Aorta (tissue), 5 donors: ENCODE data around the gene DHTKD1. TPM values are rescaled to one million over a fixed set of nuclear protein-coding genes. Genes with fewer than 3 reads are reported as not detected.
"Not testable (repeated sequence)": the region's sequence is repeated elsewhere in the genome, so short reads cannot be mapped to it uniquely, and the experiment has no call there.

Source experiments
- ATAC-seq: fragments of 200-7000 bp; cut with Tn5 transposase; one replicate; pipeline ENCODE4 v1.9.1; 2022; ENCODE audit warnings: moderate library complexity; ENCODE audit not compliant: low FRiP score
- DNase-seq, 2 donors: peaks; one replicate each; pipeline ENCODE4 v3.0.0-alpha.2; 2020
- H3K27ac ChIP-seq, 2 donors: one replicate each; pipeline ENCODE4 v1.5.1; 2013; ENCODE audit warnings: low read length in 2 of 2, mild to moderate bottlenecking in 2 of 2, moderate library complexity in 2 of 2, control low read depth in 1 of 2, inconsistent platforms in 1 of 2, low read depth in 1 of 2
- H3K27me3 ChIP-seq, 2 donors: one replicate each; pipeline ENCODE4 v1.6.1; 2013; ENCODE audit warnings: control low read depth in 1 of 2, low read length in 1 of 2, mild to moderate bottlenecking in 1 of 2, moderate library complexity in 1 of 2; ENCODE audit not compliant: insufficient read depth in 2 of 2, control insufficient read depth in 1 of 2
- H3K36me3 ChIP-seq, 2 donors: one replicate each; pipeline ENCODE4 v1.6.1; 2013; ENCODE audit warnings: control low read depth in 1 of 2, low read length in 1 of 2, mild to moderate bottlenecking in 1 of 2; ENCODE audit not compliant: insufficient read depth in 2 of 2, control insufficient read depth in 1 of 2
- H3K4me1 ChIP-seq, 2 donors: one replicate each; pipeline ENCODE4 v1.6.1; 2013; ENCODE audit warnings: low read length in 2 of 2, control low read depth in 1 of 2, mild to moderate bottlenecking in 1 of 2, moderate library complexity in 1 of 2; ENCODE audit not compliant: insufficient read depth in 2 of 2, control insufficient read depth in 1 of 2
- H3K4me3 ChIP-seq, 2 donors: one replicate each; pipeline ENCODE4 v1.5.1; 2013; ENCODE audit warnings: low read length in 2 of 2, control low read depth in 1 of 2, mild to moderate bottlenecking in 1 of 2
- H3K9me3 ChIP-seq: one replicate; pipeline ENCODE4 v1.6.1; 2013; ENCODE audit warnings: mild to moderate bottlenecking, low read length; ENCODE audit not compliant: control insufficient read depth
- WGBS, 2 donors: extraction: QIAGEN DNeasy Blood & Tissue Kit; methylation state at CpG; one replicate each; pipeline ENCODE4 v1.1.7; 2013; 5-methylcytosine and 5-hydroxymethylcytosine counted together
- intact Hi-C, 2 donors: fragments of 100-400 bp; cut with DNase I; formaldehyde crosslinking; loops; one replicate each; pipeline versions ENCODE4 v1.14.2 to v1.15.0; 2022
- microRNA-seq, 2 donors: library from miRNA; unstranded; fragments of <30 nt; microRNA quantifications; one replicate each; pipeline ENCODE4 v1.2.0, GENCODE V29; 2020
- polyA plus RNA-seq, 2 donors: library from polyadenylated mRNA; stranded (reverse); fragments of 200-250 nt; gene quantifications; one replicate each; pipeline ENCODE4 v1.2.3, GENCODE V29; 2013
- total RNA-seq, 2 donors: library from RNA; stranded (reverse); fragmentation: NEBNext Ultra II Directional; extraction: Animal tissue kit (Norgen Biotek cat#: 25700); gene quantifications; one replicate each; pipeline ENCODE4 v1.2.1, GENCODE V29; 2021
- donor health status: healthy with polysubstance abuse.
- donor health status: Bipolar disorder and iron deficiency.
- donor health status: DM: no; HTN: no; CAD: no.
- donor health status: DM: no; HTN: no; CAD: no.
- donor health status: DM: yes; HTN: yes; CAD: no.

The DHTKD1 gene
- total and polyA plus RNA-seq, 4 donors = 4.0 to 20.2 (median 11.7) TPM

DNA sequence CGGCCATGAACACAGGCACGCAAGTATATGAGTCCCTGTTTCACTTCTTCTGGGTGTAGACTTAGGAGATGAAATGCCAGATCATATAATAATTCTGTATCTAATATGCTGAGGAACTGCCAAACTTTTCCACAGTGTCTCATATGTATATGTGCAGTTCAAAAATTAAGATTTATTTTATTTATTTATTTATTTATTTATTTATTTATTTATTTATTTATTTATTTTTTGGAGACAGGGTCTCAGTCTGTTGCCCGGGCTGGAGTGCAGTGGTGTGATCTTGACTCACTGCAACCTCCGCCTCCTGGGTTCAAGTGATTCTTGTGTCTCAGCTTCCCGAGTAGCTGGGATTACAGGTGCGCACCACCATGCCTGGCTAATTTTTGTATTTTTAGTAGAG, 102.8 kb downstream of the DHTKD1 start:
- H3K27ac ChIP-seq, H3K4me1 ChIP-seq, H3K27me3 ChIP-seq, intact Hi-C loops, H3K9me3 ChIP-seq, H3K4me3 ChIP-seq, ATAC-seq, DNase-seq: not testable (repeated sequence)
- H3K36me3 ChIP-seq = peaks cover 11 to 19% of the 10 kb centered on the region in 2 donors
- WGBS, 2 donors = 86 to 94% methylated on average over 6 of the region's 6 CpGs

Small RNAs within 50 kb of the gene (microRNA-seq; reads per million reads assigned to microRNA genes)
- gene MIR548AK = 0 reads per million in 2 donors

Other genes with a start within 250 kb of the DHTKD1 start
- gene PROSER2, start 245.6 kb upstream of the DHTKD1 start, total RNA-seq = 1 to 10 TPM; 6.5 to 8.0 TPM
- gene PROSER2, start 245.6 kb upstream of the DHTKD1 start, polyA plus RNA-seq = 1 to 10 TPM; 1.4 to 2.2 TPM
- 10 to 100 TPM; 17.8 to 26.1 TPM for gene UPF2, start 26.1 kb upstream of the DHTKD1 start, total RNA-seq
- gene UPF2, start 26.1 kb upstream of the DHTKD1 start, polyA plus RNA-seq = 10 to 100 TPM; 16.0 to 27.5 TPM
- 1 to 10 TPM; 7.9 to 8.7 TPM for gene SEC61A2, start 60.7 kb downstream of the DHTKD1 start, total RNA-seq
- 1 to 10 TPM; 3.3 to 6.1 TPM for gene SEC61A2, start 60.7 kb downstream of the DHTKD1 start, polyA plus RNA-seq
- gene NUDT5, start 126.9 kb downstream of the DHTKD1 start, total RNA-seq = 10 to 100 TPM; 25.9 to 39.7 TPM
- 10 to 100 TPM; 21.3 to 37.8 TPM for gene NUDT5, start 126.9 kb downstream of the DHTKD1 start, polyA plus RNA-seq
- gene CDC123, start 127.2 kb downstream of the DHTKD1 start, total RNA-seq = 10 to 100 TPM; 39.8 to 53.9 TPM
- gene CDC123, start 127.2 kb downstream of the DHTKD1 start, polyA plus RNA-seq = 10 to 100 TPM; 36.7 to 66.7 TPM